ENCODE measurements around the gene CYSRT1.
"Not testable (repeated sequence)": the region's sequence is repeated elsewhere in the genome, so short reads cannot be mapped to it uniquely, and the experiment has no call there.

The CYSRT1 gene

GRCh38 chr9:137236936-137237421 lies 12.0 kb downstream of the CYSRT1 start:
- DNase-seq = no peak

- no peak for DNase-seq
Observed at GRCh38 chr9:137237759-137238726, 13.1 kb downstream of the CYSRT1 start.

GRCh38 chr9:137239541-137240200 lies 14.7 kb downstream of the CYSRT1 start:
- not testable (repeated sequence) for DNase-seq

DNA sequence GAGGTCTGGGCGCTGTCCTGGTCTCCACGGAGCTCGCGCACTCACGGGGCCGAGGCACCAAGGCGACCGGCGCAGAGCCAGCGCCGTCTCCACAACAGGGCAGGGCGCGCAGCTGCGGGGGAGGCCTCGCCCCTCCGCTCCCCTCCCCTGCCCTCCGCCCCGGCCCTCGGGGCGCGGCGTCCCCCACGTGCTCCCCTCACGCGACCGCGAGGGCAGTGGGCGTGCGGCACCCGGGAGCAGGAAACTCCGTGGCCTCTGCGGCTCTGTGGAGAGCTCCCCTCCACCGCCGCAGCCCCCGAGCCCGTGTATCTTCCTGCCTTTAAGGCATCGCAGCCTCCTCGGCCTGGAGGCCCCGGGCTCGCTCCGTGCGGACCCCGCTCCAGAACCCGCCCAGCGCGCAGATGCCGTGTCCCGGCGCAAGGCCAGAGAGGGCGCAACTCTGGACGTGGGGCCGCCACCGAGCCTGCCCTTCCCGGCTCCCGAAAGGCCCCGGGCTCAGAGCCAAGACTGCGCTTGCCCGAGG lies 15.4 kb downstream of the CYSRT1 start:
- DNase-seq = peak; percentile 96

DNA sequence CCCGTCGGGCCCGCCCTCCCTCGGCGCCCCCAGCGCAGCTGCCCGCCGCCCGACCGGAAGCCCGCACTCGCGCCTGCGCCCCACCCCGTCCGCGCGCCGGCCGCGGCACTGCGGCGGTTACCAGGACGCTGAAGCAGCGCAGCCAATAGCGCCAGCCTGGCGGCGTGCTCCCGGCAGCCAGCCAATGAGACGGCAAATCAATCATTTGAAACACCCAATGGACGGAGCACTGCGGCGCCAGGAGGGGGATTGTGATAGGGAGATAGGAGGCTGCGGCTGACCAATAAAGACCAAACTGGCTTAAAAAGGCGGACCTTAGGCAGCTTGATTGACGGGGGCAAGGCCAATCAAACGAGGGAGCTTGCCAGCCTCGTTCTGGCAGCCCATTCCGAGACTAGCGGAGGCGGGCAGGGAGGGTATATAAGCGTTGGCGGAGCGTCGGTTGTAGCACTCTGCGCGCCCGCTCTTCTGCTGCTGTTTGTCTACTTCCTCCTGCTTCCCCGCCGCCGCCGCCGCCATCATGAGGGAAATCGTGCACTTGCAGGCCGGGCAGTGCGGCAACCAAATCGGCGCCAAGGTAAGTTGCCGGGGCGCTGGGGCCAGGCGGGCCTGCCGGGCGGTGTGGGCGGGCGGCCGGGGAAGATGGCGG lies 16.0 kb downstream of the CYSRT1 start, which contains the start of gene TUBB4B:
Gene TUBB4B (plus strand): TSS at position 447 of the 649 bp plus-strand sequence. CDS start 74 bp downstream, at position 521.
- DNase-seq = peak; percentile 86

DNA sequence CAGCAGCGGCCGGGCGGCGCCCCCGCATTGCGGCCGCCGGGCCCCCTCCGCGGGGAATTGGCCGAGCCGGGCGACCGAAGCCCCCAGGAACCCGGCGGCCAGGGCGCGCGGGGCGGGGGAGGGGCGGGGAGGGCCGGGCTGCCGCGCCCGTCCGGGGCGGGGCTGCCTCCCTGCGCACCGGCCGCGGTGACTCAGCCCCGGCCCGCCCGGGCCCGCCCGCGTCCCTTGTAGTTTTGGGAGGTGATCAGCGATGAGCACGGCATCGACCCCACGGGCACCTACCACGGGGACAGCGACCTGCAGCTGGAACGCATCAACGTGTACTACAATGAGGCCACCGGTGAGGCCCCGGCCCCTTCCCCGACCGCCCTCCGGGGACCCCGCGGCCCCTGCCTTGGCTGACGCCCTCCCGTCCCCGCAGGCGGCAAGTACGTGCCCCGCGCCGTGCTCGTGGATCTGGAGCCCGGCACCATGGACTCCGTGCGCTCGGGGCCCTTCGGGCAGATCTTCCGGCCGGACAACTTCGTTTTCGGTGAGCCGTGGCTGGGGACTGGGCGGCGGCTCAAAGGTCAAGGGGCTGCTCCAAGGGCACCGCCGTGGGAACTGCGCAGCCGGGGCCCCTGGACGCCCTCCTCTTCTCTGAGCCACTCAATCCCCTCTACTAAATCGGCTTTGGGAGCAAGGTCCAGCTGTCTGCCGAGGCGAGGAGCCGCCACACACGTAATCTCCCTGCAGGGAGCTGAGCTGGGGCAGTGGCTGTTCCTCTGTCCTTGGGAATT lies 16.7 kb downstream of the CYSRT1 start:
- DNase-seq = peak; percentile 53

DNA sequence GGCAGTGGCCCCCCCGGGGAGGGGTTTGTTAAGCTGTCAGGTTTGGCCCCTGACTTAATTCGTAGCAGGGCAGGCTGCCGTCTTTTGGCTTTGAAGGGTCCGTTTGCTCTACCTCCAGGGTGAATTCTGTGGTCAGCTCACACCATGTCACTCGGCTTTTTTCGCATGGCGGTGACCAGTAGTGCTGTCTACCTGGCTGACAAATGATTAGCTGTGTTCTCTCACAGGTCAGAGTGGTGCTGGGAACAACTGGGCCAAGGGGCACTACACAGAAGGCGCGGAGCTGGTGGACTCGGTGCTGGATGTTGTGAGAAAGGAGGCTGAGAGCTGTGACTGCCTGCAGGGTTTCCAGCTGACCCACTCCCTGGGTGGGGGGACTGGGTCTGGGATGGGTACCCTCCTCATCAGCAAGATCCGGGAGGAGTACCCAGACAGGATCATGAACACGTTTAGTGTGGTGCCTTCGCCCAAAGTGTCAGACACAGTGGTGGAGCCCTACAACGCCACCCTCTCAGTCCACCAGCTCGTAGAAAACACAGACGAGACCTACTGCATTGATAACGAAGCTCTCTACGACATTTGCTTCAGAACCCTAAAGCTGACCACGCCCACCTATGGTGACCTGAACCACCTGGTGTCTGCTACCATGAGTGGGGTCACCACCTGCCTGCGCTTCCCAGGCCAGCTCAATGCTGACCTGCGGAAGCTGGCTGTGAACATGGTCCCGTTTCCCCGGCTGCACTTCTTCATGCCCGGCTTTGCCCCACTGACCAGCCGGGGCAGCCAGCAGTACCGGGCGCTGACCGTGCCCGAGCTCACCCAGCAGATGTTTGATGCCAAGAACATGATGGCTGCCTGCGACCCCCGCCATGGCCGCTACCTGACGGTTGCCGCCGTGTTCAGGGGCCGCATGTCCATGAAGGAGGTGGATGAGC lies 17.6 kb downstream of the CYSRT1 start:
- DNase-seq = no peak

- not testable (repeated sequence) for DNase-seq
Observed at GRCh38 chr9:137243266-137243625, 18.3 kb downstream of the CYSRT1 start.

DNA sequence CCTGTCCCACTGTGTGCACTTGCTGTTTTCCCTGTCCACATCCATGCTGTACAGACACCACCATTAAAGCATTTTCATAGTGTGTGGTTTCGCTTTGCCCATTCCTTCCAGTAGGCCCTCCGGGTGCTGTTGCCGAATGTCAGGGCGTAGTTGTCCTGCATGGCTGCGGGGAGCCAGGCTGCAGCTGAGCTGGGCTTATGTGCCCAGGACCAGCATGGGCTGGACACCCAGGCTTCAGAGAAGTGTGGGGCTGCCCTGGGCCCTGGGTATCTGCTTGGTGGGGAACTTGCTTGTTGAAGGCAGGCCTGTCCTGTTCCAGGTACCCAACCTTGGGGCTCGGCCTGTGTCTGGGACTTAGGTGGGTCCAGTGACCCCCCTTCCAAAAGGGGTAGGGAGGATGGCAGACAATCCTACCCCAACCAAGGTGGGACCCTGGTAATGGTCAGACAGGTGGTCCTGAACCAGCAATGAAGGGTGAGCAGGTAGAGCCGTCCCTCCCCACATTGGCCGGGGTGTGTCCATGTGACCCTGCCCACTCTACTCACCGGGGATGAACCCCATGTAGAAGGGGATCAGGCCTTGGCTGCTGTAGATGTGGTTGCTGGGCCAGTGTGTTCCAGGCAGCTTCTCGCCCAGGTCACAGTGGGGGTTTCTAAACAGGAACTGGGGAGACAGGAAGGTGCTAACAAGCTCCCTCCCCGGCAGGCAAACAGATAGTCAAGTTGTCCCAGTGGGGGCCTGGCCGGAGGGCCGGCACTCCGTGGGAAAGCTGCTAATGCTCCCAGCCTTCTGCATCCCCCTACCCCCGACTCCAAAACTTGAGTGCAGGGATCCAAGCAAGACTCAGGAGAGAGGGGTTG lies 18.9 kb downstream of the CYSRT1 start:
- DNase-seq = no peak

DNA sequence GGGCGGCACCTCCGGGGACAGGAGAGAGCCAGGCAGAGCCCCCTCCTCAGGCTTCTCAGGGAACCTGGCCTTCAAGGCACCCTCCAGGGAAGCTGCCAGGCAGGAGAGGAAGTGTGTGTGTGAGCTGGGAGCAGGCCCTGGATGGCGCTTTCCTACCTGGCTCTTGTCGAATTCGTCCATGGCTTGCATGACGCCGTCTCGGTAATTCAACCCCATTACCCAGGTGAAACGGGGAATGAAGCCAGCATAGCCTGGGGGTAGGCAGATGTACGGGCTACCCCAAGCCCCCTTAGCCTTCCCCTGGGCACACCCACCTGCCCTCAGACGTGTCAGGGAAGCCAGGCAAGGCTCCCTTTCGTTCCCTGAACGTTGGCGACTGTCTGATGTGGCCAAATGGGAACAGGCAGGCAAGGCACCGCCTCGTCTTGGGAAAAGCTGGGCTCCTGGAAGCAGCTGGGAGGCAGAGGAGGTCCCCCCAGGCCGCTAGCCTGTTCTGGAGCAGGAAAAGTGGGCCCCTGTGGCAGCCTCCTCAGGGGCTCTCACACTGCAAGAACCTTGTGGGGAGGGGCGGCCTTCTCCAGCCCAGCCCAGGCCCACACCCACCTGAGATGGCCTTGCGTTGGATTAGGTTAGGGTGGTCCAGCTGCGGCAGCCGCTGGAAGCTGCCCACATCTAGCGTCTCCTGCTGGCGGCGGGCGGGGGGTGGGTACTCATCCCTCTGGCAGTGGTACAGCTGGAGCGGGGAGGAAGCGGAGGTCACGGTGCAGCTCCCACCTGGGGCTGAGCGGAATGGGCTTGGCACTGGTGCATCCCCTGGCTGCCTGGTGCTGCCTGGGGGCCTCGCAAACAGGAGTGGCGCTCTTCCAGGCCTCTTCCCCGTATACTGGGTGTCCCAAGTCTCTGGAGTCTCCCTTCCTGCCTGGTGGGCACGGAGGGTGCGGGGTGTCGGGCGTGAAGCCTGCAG lies 19.8 kb downstream of the CYSRT1 start:
- DNase-seq = peak; percentile 30

DNA sequence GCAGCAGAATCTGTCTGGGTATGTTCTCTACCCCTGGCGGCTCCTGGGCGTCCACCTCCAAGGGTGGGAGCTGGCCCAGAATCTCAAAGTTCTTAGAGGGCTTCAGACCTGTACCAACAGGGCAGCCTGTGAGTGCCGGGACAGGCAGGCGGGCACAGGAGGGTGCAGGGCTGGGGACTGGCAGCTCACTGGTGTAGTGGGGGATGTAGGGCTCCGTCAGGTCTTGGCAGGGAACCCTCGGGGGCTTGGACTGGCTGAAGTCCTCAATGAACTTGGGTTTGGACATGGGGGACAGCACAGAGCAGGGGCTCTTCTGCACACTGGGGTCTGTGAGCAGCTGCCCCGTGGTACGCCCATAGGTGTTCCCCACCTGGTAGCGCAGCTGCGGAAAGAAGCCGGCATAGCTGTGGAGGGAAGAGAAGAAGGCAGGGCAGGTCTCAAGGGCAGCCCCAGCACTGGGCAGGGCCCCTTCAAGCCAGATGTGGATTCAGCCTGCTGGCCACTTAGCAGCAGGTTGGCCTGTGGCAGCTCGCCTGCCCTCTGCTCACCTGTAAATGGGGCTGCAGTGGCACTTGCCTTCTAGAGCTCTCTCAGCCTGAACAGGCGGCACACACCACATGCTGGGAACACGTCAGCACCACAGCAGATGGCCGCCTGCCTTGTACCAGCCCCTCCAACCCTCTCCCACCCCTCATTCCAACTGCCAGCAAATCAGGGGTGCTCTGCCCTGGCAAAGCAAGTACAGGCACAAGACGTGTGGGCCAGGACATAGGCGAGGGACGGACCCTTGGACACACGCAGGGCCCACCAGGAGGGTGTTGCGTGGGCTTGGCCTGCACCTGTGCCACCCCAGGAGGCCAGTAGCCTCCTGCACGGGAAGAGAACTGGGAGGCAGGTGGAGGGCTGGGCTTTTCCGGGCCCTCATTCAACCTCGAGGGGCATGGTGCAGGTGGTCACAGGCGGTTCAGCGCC lies 20.8 kb downstream of the CYSRT1 start:
- no peak for DNase-seq

DNA sequence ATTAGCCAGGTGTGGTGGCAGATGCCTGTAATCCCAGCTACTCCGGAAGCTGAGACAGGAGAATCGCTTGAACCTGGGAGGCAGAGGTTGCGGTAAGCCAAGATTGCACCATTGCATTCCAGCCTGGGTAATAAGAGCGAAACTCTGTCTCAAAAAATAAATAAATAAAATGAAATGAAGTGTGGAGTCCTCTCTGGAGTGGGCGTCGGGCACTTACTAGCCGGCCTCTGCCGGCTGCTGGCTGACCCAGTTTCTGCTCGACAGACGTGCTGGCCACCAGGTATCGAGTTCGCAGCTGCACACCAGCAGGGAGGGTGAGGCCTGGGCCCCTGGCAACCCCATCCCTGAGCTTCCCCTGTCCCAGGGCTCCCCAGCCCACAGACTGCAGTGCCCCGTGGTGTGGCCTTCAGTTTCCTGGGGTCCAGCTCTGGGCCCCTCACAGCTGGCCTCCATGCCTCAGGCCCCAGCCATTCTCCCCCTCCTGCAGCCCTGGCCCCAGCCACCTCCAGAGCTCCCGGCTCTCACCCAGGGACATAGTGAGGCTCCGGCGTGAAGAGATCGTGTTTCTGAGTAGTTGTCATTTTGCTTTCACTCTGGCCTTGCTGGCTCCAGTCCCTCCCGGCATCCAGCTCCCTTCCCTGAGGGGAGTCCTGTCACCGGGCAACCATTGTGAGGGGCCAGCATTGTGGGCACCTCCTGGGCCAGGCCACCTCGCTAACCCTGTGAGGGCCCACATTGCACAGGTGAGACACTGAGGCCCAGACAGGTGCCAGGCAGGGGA lies 22.4 kb downstream of the CYSRT1 start:
- DNase-seq = peak; percentile 10

- DNase-seq = no peak
Observed at GRCh38 chr9:137247916-137248175, 22.9 kb downstream of the CYSRT1 start.

DNA sequence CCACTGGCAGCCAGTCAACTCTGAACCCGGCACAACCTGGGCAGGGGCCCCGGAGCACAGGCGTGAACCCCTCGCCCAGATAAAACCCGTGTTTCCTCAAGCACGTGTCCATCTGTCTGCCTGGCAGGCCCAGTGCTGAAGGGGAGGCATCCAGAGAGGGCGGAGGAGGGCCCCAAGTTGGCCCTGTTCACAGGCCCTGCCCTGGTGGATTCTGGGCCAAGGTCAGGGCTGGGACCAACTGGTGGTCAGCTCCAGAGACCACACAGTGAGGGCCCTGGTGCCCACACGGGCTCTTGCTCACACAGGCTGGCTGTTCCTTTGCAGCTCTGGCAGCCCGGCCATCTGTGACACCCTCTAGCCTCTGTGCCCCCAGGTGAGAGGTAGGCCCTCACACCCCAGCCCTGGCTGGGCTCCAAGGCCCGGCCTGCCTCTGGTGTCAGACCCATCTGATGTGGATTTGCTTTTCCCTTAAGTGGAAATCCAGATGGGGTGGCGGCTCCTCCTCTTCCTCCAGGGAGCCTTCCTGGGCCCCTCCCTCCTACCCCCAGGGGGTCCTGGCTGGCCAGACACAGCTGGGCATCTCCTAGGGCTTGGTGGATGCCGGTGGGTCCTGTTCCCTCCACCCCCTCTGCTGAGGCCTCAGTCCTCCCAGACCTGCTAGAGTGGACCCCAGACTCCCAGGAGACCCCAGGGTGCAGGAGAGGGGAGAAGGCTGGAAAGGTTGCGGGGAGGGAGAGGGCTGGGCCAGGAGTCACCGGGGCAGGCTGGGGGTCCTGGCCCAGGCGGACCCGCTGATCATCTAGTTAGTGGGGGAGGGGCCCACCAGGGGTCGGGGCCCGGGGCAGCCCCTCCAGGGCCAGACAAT lies 25.6 kb downstream of the CYSRT1 start:
- DNase-seq = no peak

DNA sequence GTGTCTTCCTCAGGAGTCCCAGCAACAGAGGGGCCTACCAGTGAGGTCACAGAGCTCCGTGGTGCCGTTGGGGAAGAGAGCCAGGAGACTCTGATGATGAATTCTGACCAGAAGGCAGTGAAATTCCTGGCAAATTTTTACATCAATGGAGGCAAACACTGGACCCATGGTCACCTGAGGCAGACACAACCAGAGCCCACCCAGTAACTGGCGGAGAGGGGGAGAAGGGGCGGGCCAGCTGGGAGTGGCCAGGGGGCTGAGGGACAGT lies 26.2 kb downstream of the CYSRT1 start, which contains the start of gene STPG3:
Gene STPG3 (plus strand): TSS at position 93 of the 268 bp plus-strand sequence. CDS start 1 bp downstream, at position 94.
- DNase-seq = no peak
